ENCODE data around the gene TBK1.

GRCh38 chr12:64468966-64469365 is 17.0 kb downstream of the TBK1 start:
- TF ChIP-seq, protein P1, sequence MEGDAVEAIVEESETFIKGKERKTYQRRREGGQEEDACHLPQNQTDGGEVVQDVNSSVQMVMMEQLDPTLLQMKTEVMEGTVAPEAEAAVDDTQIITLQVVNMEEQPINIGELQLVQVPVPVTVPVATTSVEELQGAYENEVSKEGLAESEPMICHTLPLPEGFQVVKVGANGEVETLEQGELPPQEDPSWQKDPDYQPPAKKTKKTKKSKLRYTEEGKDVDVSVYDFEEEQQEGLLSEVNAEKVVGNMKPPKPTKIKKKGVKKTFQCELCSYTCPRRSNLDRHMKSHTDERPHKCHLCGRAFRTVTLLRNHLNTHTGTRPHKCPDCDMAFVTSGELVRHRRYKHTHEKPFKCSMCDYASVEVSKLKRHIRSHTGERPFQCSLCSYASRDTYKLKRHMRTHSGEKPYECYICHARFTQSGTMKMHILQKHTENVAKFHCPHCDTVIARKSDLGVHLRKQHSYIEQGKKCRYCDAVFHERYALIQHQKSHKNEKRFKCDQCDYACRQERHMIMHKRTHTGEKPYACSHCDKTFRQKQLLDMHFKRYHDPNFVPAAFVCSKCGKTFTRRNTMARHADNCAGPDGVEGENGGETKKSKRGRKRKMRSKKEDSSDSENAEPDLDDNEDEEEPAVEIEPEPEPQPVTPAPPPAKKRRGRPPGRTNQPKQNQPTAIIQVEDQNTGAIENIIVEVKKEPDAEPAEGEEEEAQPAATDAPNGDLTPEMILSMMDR (IDR thresholded peaks at IDR 0.05; ENCODE audit: low read length) = no peak
- TF ChIP-seq EZH2phosphoT487 (IDR thresholded peaks at IDR 0.05; ENCODE audit: low read length) (no peak), EZH2 (optimal IDR thresholded peaks at IDR 0.05; ENCODE audit: low read depth, low read length) (no peak)
